NCI-H524 treated with DMSO at 0.1 percent for 48 hours (cell line): Measurements from ENCODE around the gene ANKRD29.
"Not testable (repeated sequence)": the region's sequence is repeated elsewhere in the genome, so short reads cannot be mapped to it uniquely, and the experiment has no call there.

Experiments
- DNase-seq: peaks from one replicate; lab custom pipeline; 2025; lab: John Stamatoyannopoulos, UW

Gene ANKRD29

DNA sequence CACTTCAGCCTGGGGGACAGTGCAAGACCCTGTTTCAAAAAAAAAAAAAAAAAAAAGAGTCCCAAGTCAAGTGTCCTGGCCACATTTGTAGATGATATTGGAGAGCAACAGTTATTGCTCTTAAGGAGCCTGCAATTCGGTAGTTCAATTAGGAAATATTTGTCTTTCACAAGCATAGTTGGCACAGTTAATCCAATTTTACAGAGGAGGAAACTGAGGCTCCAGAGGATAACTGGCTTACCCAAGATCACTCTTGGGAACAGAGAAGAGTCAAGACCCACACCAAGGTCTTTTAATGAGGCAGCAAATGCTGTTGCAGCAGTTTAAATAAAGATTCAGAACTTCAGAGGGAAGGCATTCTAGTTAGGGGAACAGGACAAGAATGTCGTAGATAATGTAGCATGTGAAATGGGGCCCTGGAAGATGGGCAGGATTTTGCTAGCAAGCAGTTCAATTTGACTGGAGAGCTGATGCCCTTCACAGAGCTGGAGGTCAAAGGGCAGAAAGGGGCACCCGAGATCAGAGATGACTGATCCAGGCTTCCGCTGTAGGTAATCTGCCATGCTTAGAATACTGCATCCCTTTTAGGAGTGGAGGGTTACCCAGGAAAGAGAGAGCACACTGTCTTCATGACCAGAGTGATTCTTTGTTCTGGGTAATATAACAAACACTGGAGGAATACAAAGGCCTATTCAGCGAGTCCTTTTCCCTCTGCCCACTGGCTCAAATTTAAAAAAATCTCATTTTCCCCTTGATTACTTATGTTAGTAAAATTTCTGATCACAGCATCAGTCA lies 79.4 kb downstream of the ANKRD29 start:
- no peak for DNase-seq

DNA sequence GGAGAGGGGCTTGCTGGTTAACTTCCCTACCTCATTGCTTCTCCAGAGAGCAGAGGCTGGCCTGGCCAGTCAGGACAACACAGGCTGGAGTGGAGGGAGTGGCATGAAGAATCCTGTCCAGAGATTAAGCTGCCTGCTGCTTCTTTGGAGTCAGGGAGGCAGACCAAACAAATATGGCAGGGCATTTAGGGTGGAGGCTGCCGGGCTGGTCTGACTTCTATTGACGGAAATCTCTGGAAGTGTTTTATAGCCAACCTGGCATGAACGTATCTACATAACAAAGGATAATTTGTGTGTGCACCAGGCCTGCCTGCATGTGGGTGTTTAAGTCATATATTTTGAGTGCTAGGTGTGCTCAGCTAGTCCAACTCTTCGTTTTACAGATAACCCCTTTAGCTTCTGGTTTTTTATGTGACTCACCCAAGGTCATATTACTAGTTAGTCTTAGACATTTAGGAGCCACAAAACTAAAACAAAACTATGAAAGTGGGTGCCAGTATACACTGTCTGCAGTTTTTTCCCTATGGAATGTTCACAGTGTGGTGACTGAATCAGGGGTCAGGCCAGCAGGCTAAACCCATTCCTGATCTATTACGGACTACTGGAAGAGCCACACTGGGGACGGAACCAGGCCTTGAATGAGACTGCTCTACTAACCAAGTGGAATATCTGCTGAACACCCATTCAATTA lies 81.9 kb downstream of the ANKRD29 start:
- no peak for DNase-seq

DNA sequence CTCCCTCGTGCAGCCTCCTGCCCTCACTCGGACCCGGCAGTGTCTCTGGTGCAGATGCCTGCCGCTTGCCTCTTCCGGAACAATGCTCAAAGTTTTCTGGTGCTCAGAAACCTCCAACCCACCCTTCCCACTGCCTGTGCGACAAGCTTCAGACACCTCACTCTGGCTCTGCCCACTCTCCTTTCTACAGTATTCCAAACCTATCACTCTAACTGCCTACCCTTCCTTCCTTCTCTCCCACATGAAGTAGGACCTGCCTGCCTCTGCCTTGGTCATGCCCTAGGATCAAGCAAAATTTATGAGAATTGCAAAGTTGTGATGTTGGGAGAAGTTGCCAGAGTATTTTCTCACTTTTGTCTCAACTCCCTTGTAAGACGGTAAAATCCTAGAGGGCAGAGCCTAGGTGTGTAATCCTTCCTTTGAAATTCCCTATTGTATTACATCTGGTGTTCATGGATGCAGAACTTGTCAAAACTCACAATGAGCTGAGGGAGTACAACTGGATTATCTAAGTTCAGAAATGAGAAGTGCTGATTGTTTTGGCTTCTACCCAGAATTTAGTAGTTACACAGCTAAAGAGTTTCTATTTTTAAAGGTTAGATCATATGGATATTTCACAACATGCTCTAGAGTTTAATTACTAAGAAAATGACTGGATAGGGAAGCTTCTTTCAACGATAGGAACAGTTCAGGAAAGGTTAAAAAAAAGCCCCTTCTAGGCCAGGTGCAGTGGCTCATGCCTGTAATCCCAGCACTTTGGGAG lies 83.6 kb downstream of the ANKRD29 start:
- no peak for DNase-seq

DNA sequence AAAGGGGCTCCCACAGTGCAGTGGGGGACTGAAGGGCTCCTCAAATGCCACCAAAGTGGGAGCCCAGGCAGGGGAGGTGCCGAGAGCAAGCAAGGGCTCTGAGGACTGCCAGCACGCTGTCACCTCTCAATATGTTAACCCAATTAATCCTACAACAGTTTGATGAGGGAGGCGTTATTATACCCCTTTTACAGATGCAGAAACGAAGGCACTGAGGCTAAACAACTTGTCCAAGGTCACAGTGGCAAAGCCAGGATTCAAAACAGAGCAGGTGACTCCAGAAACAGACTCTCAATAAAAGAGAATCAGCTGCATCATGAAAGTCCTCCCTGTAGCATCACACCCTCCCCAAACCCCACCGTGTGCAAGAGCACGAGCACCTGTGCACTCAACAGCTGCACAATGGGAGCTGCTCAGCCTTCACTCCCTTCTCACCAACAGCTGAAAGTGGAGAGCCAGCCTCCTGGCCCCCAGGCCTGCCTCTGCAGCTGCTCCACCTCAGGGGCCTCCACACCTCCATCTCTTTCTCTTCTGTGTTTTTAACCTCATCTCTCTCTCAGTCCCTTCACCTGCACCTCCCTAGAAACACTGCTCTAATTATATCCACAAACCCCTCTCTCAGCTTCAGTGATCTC lies 84.5 kb downstream of the ANKRD29 start:
- DNase-seq = no peak

DNA sequence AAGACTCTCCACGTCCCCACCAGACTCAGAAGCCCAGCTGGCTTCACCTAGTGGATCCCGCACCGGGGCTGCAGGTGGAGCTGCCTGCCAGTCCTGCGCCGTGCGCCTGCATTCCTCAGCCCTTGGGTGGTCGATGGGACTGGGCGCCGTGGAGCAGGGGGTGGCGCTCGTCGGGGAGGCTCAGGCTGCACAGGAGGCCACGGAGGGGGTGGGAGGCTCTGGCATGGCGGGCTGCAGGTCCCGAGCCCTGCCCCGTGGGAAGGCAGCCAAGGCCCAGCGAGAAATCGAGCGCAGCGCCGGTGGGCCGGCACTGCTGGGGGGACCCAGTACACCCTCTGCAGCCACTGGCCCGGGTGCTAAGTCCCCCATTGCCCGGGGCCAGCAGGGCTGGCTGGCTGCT lies 85.2 kb downstream of the ANKRD29 start:
- DNase-seq = not testable (repeated sequence)

DNA sequence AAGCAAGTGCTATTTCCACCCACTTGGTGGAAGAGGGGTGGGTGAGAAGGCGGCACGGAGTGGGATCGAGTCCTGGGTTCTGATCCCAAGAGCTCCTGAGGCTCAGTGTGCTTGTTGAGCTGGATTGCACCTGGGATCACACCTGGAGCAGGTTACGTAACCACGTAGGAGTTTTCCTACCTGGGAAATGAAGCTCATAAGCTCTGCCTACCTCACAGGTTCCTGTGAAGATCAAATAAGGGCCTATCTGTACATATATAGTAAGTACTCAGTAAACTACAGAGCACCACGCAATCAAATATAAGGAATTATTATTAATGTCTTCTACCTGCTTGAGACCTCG lies 87.4 kb downstream of the ANKRD29 start:
- no peak for DNase-seq

DNA sequence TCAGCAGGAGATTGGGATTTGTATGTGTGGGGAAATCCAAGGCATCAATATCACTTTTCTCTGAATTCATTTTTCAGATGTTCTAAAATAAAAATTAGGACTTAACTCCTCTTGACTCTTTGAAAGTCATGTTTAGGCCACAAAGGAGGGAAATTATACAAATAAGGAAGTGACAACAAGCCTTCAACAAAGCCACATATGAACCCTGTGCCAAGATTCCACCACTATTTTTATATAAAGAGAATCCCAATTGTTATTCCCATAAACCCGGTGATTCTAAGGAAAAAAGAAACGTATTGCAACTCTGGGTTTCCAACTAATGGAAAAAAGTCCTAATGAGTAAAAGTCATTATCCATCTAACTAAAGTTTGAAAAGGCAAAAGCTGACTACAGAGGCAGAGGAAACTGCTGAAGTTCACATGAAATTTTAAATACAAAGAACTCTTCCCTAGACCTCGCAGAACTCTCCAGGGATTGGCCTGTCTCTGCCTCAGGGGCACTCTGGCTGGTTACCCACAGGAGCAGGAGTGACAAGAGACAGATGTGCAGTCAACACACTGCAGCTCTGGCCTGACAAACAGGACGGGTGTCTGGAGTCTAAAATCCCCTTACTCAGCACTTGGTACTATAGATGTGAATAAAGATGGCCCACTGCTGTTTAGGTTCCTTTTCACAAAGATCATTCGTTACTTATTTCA lies 88.0 kb downstream of the ANKRD29 start:
- no peak for DNase-seq

DNA sequence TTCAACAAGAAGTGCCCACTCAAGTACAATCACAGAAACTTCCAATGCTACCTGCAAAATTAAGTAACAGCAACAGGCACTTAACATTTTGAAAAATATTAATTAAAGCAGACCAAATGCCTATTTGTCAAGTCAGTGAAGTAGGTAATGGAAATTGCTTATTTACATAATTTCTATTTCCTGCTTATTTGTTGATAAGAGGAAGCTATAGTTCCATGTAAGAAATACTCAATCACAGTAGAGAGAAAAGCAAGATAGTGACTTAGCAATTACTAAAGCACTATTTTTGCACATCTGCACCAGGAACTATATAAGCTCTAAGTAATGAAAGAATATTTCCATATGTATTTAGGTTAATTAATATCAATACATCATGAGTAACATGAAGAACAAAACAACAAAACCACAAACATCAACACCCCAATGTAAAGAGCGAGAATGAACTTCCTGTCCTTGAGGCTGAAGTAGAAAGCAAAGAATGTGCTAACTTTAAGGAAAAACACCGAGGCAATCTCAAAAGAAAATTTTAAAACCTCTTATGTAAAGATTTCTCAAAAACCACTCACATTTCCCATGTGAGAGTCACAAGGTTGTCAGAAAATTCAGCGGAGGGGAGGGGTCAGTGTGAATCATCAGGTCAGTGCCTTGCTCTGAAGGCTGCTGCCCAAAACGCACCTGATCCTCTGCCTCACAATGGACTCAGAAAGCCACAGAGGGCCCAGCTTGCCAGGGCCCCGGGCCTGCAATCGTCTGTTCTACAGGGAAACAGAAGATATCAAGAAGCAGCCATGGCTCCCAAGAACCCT lies 88.9 kb downstream of the ANKRD29 start:
- DNase-seq = no peak

DNA sequence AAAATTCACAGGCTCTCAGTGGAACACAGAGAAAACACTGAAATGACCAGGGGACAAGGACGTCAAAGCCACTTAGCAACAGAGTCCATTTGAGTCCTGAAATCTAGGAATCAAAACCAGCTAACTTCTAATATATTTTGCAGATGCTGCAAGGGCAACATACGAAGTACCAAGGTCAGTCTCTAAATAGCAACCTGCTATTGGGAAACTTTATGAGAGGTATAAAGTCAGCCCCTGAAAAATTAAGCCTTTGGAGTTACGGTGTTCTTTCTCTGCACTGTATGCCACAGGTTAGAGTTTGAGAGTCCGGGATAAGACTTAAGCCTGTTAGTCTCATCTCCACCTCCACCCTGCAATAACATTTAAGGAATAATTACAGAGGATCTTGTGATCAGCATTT lies 89.7 kb downstream of the ANKRD29 start:
- no peak for DNase-seq

DNA sequence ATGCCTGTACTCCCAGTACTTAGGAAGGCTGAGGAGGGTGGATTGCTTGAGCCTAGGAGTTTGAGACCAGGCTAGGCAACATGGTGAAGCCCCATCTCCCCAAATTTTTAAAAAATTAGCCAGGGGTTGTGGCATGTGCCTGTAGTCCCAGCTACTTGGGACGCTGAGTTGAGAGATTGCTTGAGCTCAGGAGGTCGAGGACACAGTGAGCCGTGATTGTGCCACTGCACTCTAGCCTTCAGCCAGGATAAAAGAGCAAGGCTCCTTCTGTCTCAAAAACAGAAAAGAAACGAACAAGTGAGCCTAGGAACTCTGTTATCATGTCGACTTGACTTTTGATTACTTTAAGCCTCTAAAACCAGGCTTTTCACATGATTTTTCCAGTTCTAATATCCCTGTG lies 90.1 kb downstream of the ANKRD29 start:
- DNase-seq = no peak

DNA sequence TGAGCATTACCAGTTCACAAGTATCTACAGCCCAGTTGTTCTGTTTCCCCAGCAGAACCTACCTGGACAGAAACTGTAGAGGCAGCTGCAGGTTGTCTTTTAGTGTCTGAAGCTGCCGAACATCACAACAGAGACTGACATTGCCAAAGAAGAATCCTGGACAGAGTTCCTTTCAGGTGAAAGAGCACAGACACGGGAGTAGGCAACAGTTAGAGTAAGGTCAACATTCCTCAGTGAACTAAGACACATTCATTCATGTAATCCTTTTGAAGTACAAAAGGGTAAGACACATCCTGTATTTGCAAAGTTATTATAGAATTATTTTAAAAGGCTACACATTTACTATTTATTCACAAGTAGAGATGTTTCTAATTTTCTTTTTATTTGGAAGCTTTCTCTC lies 90.7 kb downstream of the ANKRD29 start:
- no peak for DNase-seq

DNA sequence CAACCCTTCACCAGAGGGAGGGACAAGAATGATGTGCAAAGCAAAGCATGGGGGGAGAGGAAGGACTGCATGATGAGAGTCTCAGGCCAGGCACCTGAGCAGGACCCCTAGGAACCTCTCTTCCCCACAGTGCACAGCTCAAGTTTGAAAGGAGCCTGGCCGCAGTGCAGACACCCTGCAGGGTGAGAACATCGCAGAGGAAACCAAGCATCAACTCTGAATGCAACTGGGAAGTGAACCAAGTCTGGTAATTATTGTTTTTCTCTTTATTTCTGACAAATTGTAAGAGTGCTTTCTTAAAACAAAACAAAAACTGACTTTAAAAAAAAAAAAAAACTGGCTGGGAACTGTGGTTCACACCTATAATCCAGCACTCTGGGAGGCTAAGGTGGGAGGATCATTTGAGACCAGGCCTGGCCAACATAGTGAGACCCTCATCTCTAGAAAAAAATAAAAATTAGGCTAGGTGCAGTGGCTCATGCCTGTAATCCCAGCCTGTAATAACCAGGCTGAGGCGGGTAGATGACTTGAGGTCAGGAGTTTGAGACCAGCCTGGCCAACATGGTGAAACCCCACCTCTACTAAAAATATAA lies 91.7 kb downstream of the ANKRD29 start:
- DNase-seq = no peak

DNA sequence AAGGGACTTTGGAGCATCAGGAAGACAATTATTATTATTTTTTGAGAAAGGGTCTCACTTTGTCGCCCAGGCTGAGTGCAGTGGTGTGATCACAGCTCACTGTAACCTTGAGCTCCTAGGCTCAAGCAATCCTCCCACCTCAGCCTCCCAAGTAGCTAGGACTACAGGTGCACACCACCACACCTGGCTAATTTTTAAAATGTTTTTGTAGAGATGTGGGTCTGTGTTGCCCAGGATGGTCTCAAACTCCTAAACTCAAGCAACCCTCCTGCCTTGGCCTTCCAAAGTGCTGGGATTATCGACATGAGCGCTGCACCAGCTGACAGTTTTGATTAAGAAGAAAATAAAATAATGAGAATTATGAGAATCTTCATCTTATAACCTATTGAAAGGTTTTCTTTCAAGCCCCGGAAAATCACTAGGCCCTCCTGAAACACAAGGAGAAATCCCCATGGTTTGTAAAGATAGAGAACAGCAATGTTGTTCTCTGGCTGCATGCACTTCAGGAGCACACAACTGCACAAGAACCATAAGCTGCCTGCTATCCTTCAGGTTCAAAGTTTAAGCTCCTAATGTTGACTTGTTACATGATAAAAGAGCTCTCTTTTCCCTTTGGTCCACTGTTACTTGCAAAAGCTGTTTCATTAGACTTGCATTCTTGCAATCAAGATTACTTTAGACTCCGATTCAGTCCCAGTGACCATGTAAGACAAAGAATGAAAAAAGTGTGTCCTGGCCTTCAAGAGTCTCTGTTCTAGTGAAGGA lies 93.2 kb downstream of the ANKRD29 start:
- DNase-seq = no peak

DNA sequence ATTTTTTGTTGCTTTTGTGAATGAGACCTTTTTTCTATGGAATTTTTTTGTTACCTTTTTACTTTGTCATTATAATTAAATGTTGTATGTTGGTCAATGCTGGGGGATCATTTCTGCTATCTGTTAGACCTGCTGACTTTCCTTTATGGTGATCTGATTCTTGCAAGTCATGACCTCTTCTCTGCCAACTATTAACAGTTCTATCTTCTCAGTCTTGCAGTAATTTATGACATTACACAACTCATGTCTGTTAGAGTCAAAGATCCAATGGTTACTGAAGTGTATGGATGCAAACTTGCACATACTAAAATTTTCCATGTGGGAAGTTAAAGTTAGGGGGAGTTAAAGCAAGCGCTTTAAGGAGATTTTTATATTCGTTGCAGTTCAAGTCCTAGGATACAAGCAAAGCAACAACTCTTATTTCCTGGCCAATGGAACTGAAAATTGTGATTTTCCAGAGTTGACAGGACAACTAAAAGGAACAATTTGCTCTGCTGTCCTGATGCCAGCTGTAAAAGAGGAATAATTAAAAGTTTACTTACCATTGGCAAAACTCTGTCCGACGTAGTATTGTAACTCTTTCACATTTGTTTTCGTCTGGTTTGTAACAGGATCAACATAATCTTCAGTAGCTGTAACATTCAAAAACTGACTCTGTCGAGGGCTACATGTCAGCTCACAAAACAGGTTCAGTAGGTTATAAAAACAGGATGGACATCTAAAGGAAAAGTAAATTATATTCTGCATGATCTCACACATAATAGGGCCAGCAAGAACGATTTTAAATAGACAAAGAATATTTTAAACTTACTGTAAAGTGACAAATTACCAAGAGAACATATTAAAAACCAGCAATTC lies 94.2 kb downstream of the ANKRD29 start:
- DNase-seq = no peak

DNA sequence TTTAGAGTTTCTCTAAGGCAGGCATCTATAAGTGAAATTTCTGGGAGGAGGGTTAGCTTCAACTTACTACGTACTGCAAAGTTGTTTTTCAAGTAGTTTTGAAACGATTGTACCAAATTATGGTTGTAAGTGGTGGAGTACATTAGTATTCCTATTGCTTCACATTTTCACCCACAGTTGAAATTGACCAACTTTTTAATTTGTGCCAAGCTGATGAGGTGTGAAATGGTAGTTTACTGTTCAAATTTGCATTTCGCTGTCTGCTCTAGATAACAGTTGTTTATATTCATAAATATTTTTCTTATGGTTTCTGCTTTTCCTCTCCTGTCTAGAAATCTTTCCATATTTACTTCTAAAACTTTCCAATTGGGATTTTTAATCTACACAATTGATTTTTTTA lies 95.0 kb downstream of the ANKRD29 start:
- no peak for DNase-seq

DNA sequence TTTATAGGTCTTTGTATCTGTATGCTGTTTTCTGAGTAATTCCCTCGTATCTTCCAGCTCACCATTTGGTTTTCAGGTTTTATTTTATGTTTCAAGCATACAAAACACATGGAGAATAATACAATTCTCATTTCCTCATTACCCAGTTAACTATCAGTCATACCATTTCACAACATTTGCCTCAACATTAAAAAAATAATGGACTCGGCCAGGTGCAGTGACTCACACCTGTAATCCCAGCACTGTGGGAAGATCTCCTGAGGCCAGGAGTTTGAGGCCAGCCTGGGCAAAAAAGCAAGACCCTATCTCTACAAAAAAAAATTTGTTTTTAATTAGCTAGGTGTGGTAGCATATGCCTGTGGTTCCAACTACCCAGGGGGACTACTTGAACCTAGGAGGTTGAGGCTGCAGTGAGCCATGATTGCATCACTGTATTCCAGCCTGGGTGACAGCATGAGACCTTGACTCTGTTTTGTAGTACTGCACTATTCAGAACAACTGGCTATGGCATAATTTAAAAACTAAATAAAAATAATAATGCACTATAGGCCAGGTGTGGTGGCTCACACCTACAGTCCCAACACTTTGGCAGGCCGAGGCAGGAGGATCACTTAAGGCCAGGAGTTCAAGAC lies 96.7 kb downstream of the ANKRD29 start:
- no peak for DNase-seq

DNA sequence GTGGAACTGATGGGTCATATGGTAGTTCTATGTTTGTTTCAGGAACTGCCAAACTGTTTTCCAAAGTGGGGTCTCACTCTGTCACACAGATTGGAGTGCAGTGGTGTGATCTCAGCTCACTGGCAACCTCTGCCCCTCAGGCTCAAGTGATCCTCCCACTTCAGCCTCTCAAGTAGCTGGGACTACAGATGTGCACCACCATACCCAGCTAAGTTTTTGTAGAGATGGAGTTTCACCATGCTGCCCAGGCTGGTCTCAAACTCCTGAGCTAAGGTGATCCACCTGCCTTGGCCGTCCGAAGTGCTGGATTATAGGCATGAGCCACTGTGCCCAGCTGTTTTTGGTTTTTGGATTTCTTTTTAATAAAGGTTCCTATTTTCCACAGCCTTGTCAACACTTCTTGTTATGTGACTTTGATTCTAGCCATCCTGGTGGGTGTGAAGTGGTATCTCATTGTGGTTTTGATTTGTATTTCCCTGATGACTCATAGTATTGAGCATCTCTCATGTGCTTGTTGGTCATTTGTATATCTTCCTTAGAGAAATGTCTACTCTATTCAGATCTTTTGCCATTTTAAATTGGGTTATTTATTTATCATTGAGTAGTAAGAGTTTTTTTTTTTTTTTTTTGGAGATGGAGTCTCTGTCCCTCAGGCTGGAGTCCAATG lies 99.2 kb downstream of the ANKRD29 start:
- no peak for DNase-seq

DNA sequence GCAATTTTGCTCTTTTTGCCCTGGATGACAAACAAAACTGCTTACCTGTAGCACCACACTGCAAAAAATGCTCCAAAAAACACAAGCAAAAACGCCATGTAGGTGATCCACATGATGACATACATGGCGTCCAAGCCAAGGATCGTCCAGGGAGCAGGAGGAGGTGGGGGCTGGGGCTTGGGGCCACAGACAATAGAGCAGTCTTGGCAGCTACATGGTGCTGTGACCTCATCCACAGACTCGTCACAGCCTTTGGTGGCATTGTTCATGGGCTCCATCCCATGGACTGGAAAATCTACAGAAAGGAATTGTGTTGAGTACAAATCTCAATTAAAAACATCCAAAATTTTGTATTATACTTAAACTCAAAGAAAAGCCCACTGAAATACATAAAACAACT lies 102.5 kb downstream of the ANKRD29 start:
- DNase-seq = no peak
